Kidney (tissue), 14 donors: ENCODE data around the gene THAP5. TPM values are rescaled to one million over a fixed set of nuclear protein-coding genes. Genes with fewer than 3 reads are reported as not detected.

ENCODE experiments used
- DNase-seq, 5 donors: peaks; one replicate each; pipeline ENCODE4 v3.0.0-alpha.2; 2013 to 2020
- FAIRE-seq: peaks from 2 replicates; lab custom pipeline; 2012; peaks lifted over from hg19 to GRCh38; lab: Jason Lieb, UNC
- H3K27ac ChIP-seq, 2 donors: one replicate each; pipeline ENCODE4 v1.7.0; 2013; ENCODE audit warnings: low read depth in 2 of 2, low read length in 2 of 2, inconsistent platforms in 1 of 2
- H3K27me3 ChIP-seq: one replicate; pipeline ENCODE4 v1.7.1; 2013; ENCODE audit warnings: low read length, inconsistent platforms; ENCODE audit not compliant: control insufficient read depth, insufficient read depth
- H3K36me3 ChIP-seq, 3 donors: one replicate each; pipeline versions ENCODE4 v1.7.0 to v1.7.1; 2013; ENCODE audit warnings: low read length in 3 of 3, control low read depth in 1 of 3, inconsistent platforms in 1 of 3; ENCODE audit not compliant: insufficient read depth in 3 of 3, control insufficient read depth in 2 of 3
- H3K4me1 ChIP-seq, 3 donors: one replicate each; pipeline versions ENCODE4 v1.7.0 to v1.7.1; 2013; ENCODE audit warnings: low read length in 3 of 3, inconsistent platforms in 1 of 3, low read depth in 1 of 3; ENCODE audit not compliant: control insufficient read depth in 2 of 3, insufficient read depth in 2 of 3
- H3K4me3 ChIP-seq, 3 donors: one replicate each; pipeline versions ENCODE4 v1.7.0 to v1.8.1; 2013; ENCODE audit warnings: low read length in 3 of 3, control low read depth in 1 of 3, inconsistent platforms in 1 of 3
- H3K9ac ChIP-seq, 3 donors: one replicate each; pipeline versions ENCODE4 v1.7.0 to v1.7.1; 2013; ENCODE audit warnings: low read length in 3 of 3, control low read depth in 1 of 3, inconsistent platforms in 1 of 3
- H3K9me3 ChIP-seq, 3 donors: one replicate each; pipeline versions ENCODE4 v1.7.0 to v1.7.1; 2013; ENCODE audit warnings: low read length in 3 of 3, control low read depth in 1 of 3, inconsistent platforms in 1 of 3; ENCODE audit not compliant: control insufficient read depth in 2 of 3, insufficient read depth in 1 of 3
- CTCF ChIP-seq: IDR thresholded peaks from 3 replicates; pipeline ENCODE4 v1.5.1; 2012; ENCODE audit warnings: mild to moderate bottlenecking, moderate library complexity, borderline replicate concordance; ENCODE audit not compliant: insufficient read depth; ENCODE audit errors: extremely low read depth
- intact Hi-C: fragments of 100-400 bp; cut with DNase I; formaldehyde crosslinking; loops from one replicate; pipeline ENCODE4 v1.11.1; 2022
- polyA plus RNA-seq: library from polyadenylated mRNA; stranded (reverse); fragments of 350-450 nt; fragmentation: Illumina TruSeq; extraction: RNeasy Lipid Tissue Mini Kit (QIAGEN cat#74804); gene quantifications from one replicate; pipeline ENCODE4 v1.2.3, GENCODE V29; 2014; ENCODE audit warnings: low read depth, low replicate concordance; ENCODE audit not compliant: insufficient read depth
- total RNA-seq: library from RNA; stranded (reverse); fragmentation: NEBNext Ultra II Directional; extraction: Animal tissue kit (Norgen Biotek cat#: 25700); gene quantifications from one replicate; pipeline ENCODE4 v1.2.1, GENCODE V29; 2021
- donor health status: control.
- donor health status: control.
- donor health status: control.
- donor health status: control.
- donor health status: control.
- donor health status: DM: yes; HTN: yes; CAD: no.
- donor health status: Normal renal cell carcinoma (clear cell type).

The THAP5 gene
- total and polyA plus RNA-seq, 2 donors from 2014 or later: 9.4 to 32.6 TPM

DNA sequence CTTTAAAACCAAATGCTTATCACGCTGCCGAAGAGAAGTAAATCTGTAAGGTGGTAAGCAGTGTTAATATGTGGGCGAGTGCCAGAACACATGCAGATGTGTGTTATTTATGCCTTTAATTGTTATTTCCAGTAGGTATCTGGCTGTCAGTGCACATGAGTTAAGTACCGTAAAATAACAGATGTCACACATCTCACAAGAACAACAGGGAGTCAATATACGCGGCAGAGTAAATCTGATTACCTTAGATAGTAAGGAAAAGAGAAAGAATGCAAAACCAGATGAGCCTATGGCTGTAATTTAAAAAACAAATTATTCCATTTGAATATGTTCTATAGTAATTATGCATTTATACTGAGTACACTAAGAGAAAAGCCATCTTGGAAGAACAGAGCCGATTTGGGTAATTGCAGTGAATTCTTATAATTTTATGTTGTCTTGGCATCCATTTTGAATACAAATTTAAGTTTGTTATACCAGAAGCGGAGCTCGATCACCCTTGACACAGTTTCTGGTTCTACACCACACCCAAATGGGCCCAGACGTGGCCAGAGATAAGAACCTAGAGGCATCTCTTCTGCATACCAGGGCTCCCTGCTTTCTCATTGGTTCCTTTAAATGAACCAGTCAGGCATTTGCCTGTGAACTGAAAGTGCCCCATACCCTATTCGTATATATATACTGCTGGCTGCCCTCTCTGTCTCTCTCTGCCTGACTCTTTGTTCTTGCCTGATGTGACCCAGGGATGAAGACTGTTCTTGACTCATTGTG lies 35.0 kb upstream of the THAP5 start:
- TF ChIP-seq CTCF: no peak
- H3K9ac ChIP-seq: no peak overlapping the region
- H3K27ac ChIP-seq: no peak overlapping the region
- H3K9me3 ChIP-seq: peaks cover 0 to 3% (median 0%) of the 10 kb centered on the region in 3 donors
- H3K4me3 ChIP-seq: no peak overlapping the region
- FAIRE-seq (no peak), DNase-seq (no peak)
- H3K27me3 ChIP-seq: no peaks in the 10 kb centered on the region
- intact Hi-C loops: no loop called here
- H3K36me3 ChIP-seq: no peaks in the 10 kb centered on the region
- H3K4me1 ChIP-seq: peaks cover 0 to 13% (median under 1%) of the 10 kb centered on the region in 3 donors

GRCh38 chr7:108603656-108604306 lies 34.3 kb upstream of the THAP5 start:
- no peak overlapping the region for H3K27ac ChIP-seq
- peaks cover 0 to 12% (median 4%) of the 10 kb centered on the region in 3 donors for H3K4me1 ChIP-seq
- no peak for TF ChIP-seq CTCF
- H3K4me3 ChIP-seq: no peak overlapping the region
- H3K9me3 ChIP-seq: peaks cover 0 to 3% (median 0%) of the 10 kb centered on the region in 3 donors
- intact Hi-C loops: no loop called here
- DNase-seq (no peak), FAIRE-seq (no peak)
- no peak overlapping the region for H3K9ac ChIP-seq
- no peaks in the 10 kb centered on the region for H3K36me3 ChIP-seq
- no peaks in the 10 kb centered on the region for H3K27me3 ChIP-seq

- FAIRE-seq (no peak), DNase-seq (no peak)
- H3K27me3 ChIP-seq: no peaks in the 10 kb centered on the region
- H3K9me3 ChIP-seq: no peaks in the 10 kb centered on the region
- no peaks in the 10 kb centered on the region for H3K36me3 ChIP-seq
- H3K27ac ChIP-seq: no peak overlapping the region
- peaks cover 0 to 14% (median 4%) of the 10 kb centered on the region in 3 donors for H3K4me1 ChIP-seq
- no peak overlapping the region for H3K4me3 ChIP-seq
- intact Hi-C loops: no loop called here
- TF ChIP-seq CTCF: no peak
- H3K9ac ChIP-seq: no peak overlapping the region
Measured at GRCh38 chr7:108600399-108600798, 30.9 kb upstream of the THAP5 start.
